SK-N-SH (cell line): ENCODE data around the gene IGDCC3. TPM values are rescaled to one million over a fixed set of nuclear protein-coding genes. Genes with fewer than 3 reads are reported as not detected.

Experiments used
- CTCF ChIA-PET: fragments of 300-600, 350-600 bp; formaldehyde crosslinking; extraction: SDS; loops from one replicate; lab custom pipeline; 2021; lab: Yijun Ruan, JAX
- POLR2A ChIA-PET: fragments of 350-600 bp; sonication (Branson Sonifier 250); formaldehyde crosslinking; extraction: SDS; loops from one replicate; lab custom pipeline; 2020; ENCODE audit warnings: antibody characterized with exemption, inconsistent platforms; lab: Yijun Ruan, JAX
- DNase-seq: peaks from one replicate; pipeline ENCODE4 v3.0.0; 2012
- H2AFZ ChIP-seq: fragments of 200-600 bp; sonication (generic); 2 replicates; pipeline ENCODE4 v1.8.1; 2016; ENCODE audit warnings: antibody characterized with exemption, mild to moderate bottlenecking, low read depth
- H3F3A ChIP-seq: fragments of 200-600 bp; sonication (generic); replicated peaks from 2 replicates; pipeline ENCODE3; 2016; ENCODE audit warnings: antibody characterized with exemption, mild to moderate bottlenecking; ENCODE audit not compliant: insufficient read depth
- H3K27ac ChIP-seq, 2 experiments: fragments of 200-500 bp in 1 of 2; fragments of 200-600 bp in 1 of 2; sonication (Bioruptor generic) in 1 of 2; sonication (generic), shearing (Covaris generic) in 1 of 2; 2 replicates each; pipeline versions ENCODE4 v1.5.1 to v1.6.1; 2014 to 2016; ENCODE audit warnings: low read depth in 2 of 2, inconsistent platforms in 1 of 2, low read length in 1 of 2, mild to moderate bottlenecking in 1 of 2, mixed read lengths in 1 of 2
- H3K27me3 ChIP-seq: fragments of 200-600 bp; sonication (generic), shearing (Covaris generic); 2 replicates; pipeline ENCODE4 v1.6.1; 2016; ENCODE audit warnings: mixed run types; ENCODE audit not compliant: insufficient read depth
- H3K36me3 ChIP-seq, 2 experiments: fragments of 200-500 bp in 1 of 2; fragments of 200-600 bp in 1 of 2; sonication (Bioruptor generic) in 1 of 2; sonication (generic) in 1 of 2; replicated peaks in 1 of 2; 2 replicates each; pipeline versions ENCODE3 to v1.5.1; 2014 to 2016; ENCODE audit warnings: low read length in 1 of 2, mild to moderate bottlenecking in 1 of 2; ENCODE audit not compliant: insufficient read depth in 2 of 2, control insufficient read depth in 1 of 2
- H3K4me1 ChIP-seq, 2 experiments: fragments of 200-500 bp in 1 of 2; fragments of 200-600 bp in 1 of 2; sonication (Bioruptor generic) in 1 of 2; sonication (generic), shearing (Covaris generic) in 1 of 2; 2 replicates each; pipeline versions ENCODE4 v1.5.1 to v1.6.1; 2014 to 2016; ENCODE audit warnings: low read depth in 1 of 2, low read length in 1 of 2, mixed run types in 1 of 2; ENCODE audit not compliant: insufficient read depth in 2 of 2, control insufficient read depth in 1 of 2
- H3K4me2 ChIP-seq: fragments of 200-600 bp; sonication (generic), shearing (Covaris generic); 2 replicates; pipeline ENCODE4 v1.6.1; 2017; ENCODE audit warnings: mixed run types
- H3K4me3 ChIP-seq, 2 experiments: fragments of 200-500 bp in 1 of 2; fragments of 200-600 bp in 1 of 2; sonication (Bioruptor generic) in 1 of 2; sonication (generic), shearing (Covaris generic) in 1 of 2; 2 replicates each; pipeline versions ENCODE4 v1.5.1 to v1.8.1; 2014 to 2016; ENCODE audit warnings: low read depth in 2 of 2, inconsistent platforms in 1 of 2, low read length in 1 of 2, mild to moderate bottlenecking in 1 of 2, mixed read lengths in 1 of 2, moderate library complexity in 1 of 2
- H3K79me2 ChIP-seq: fragments of 200-600 bp; sonication (generic); 2 replicates; pipeline ENCODE4 v1.8.1; 2017; ENCODE audit warnings: mild to moderate bottlenecking; ENCODE audit not compliant: insufficient read depth
- H3K9ac ChIP-seq: fragments of 200-600 bp; sonication (generic); 2 replicates; pipeline ENCODE4 v1.6.1; 2017; ENCODE audit warnings: mixed run types
- H3K9me2 ChIP-seq: fragments of 200-600 bp; sonication (generic); 2 replicates; pipeline ENCODE4 v1.6.1; 2017; ENCODE audit warnings: mixed run types
- H3K9me3 ChIP-seq: fragments of 200-600 bp; sonication (generic); 2 replicates; pipeline ENCODE4 v1.6.1; 2017; ENCODE audit warnings: mixed run types, mild to moderate bottlenecking, moderate library complexity
- H4K20me1 ChIP-seq: fragments of 200-600 bp; sonication (generic); 2 replicates; pipeline ENCODE4 v1.6.1; 2017; ENCODE audit warnings: mild to moderate bottlenecking, mixed run types; ENCODE audit not compliant: insufficient read depth
- CTCF ChIP-seq: fragments of 200-600 bp; sonication (generic); IDR thresholded peaks from 2 replicates; pipeline ENCODE4 v1.6.1; 2017; ENCODE audit warnings: antibody characterized with exemption, mild to moderate bottlenecking, moderate library complexity
- EZH2phosphoT487 ChIP-seq: fragments of 200-600 bp; sonication (generic); IDR thresholded peaks from 2 replicates; pipeline ENCODE4 v1.6.1; 2017; ENCODE audit warnings: low read depth, mixed run types, mild to moderate bottlenecking, antibody characterized with exemption, moderate library complexity, borderline replicate concordance
- IRF3 ChIP-seq: fragments of 150-350 bp; IDR thresholded peaks from 2 replicates; pipeline ENCODE4 v1.6.1; 2016; ENCODE audit warnings: mild to moderate bottlenecking, low read depth, low read length
- JUND ChIP-seq: IDR thresholded peaks from 2 replicates; pipeline ENCODE4 v1.4.0; 2012
- MAX ChIP-seq: IDR thresholded peaks from 2 replicates; pipeline ENCODE4 v1.4.0; 2012; ENCODE audit warnings: low read depth
- NRF1 ChIP-seq: IDR thresholded peaks from 2 replicates; pipeline ENCODE4 v1.6.1; 2012; ENCODE audit warnings: low read depth, mild to moderate bottlenecking, low read length
- PBX3 ChIP-seq: IDR thresholded peaks from 2 replicates; pipeline ENCODE4; 2012
- RCOR1 ChIP-seq: fragments of 150-350 bp; IDR thresholded peaks from 2 replicates; pipeline ENCODE4 v1.6.1; 2017; ENCODE audit warnings: antibody characterized with exemption, low read length
- REST ChIP-seq: IDR thresholded peaks from 2 replicates; pipeline ENCODE4 v1.6.1; 2012; ENCODE audit warnings: mild to moderate bottlenecking, low read depth, low read length, moderate library complexity
- RFX5 ChIP-seq: IDR thresholded peaks from 2 replicates; pipeline ENCODE4 v1.6.1; 2012; ENCODE audit warnings: mild to moderate bottlenecking, improper control_type of control experiment, low read length
- SMC3 ChIP-seq: IDR thresholded peaks from 2 replicates; pipeline ENCODE4 v1.6.1; 2012; ENCODE audit warnings: low read depth, low read length, improper control_type of control experiment
- TCF12 ChIP-seq: IDR thresholded peaks from 2 replicates; pipeline ENCODE4 v1.4.0; 2012
- USF1 ChIP-seq: IDR thresholded peaks from 2 replicates; pipeline ENCODE4 v1.4.0; 2012; ENCODE audit warnings: low read depth, borderline replicate concordance
- USF2 ChIP-seq: fragments of 150-350 bp; IDR thresholded peaks from 2 replicates; pipeline ENCODE4 v1.6.1; 2017; ENCODE audit warnings: antibody characterized with exemption, low read length, low read depth, borderline replicate concordance
- YY1 ChIP-seq: IDR thresholded peaks from 2 replicates; pipeline ENCODE4 v1.4.0; 2012; ENCODE audit warnings: low read depth, mild to moderate bottlenecking
- WGBS: methylation state at CpG from one replicate; pipeline ENCODE4 v1.1.6; 2017; ENCODE audit warnings: low lambda C conversion rate; 5-methylcytosine and 5-hydroxymethylcytosine counted together
- polyA plus RNA-seq, 3 experiments: library from polyadenylated mRNA; depleted of rRNA; stranded (reverse); fragments of >200 nt; gene quantifications; 2 replicates each; pipeline ENCODE4 v1.2.3, GENCODE V29; 2012

The IGDCC3 gene
- polyA plus RNA-seq (2012; rRNA removed), result 0.37 and 0.43 TPM in 2 replicates
- polyA plus RNA-seq (2012; cell fraction: cytosol; rRNA removed), result 0.22 and 0.23 TPM in 2 replicates
- 1.2 TPM in 2 replicates for polyA plus RNA-seq (2012; cell fraction: nucleus; rRNA removed)

- DNase-seq, result peak; percentile 85
- Histone ChIP-seq H3K4me2 (peak within 1 kb of the TSS; percentile 91), H3K27me3 (peaks cover 45% of the 10 kb centered on the region), H3K27ac (no peak within 1 kb of the TSS), H3K9me2 (no peaks in the 10 kb centered on the region), H3F3A (peaks cover 13% of the 10 kb centered on the region), H3K36me3 (no peaks in the 10 kb centered on the region), H3K79me2 (no peaks in the 10 kb centered on the region), H3K4me1 (peaks cover 0 to 32% of the 10 kb centered on the region in 2 experiments; a peak in 1 of 4 replicates), H2AFZ (no peak within 1 kb of the TSS; the same call in 1 of the 2 replicates), H3K9me3 (no peaks in the 10 kb centered on the region), H3K9ac (no peak within 1 kb of the TSS), H3K4me3 (peak within 1 kb of the TSS; percentile 55 to 62), H4K20me1 (no peaks in the 10 kb centered on the region)
- TF ChIP-seq YY1 (no peak), USF1 (no peak), MAX (no peak), PBX3 (no peak), TCF12 (no peak), CTCF (no peak), JUND (no peak), REST (no peak), NRF1 (no peak), SMC3 (no peak), RFX5 (no peak), RCOR1 (no peak), EZH2phosphoT487 (no peak), IRF3 (no peak), USF2 (no peak)
- 4% methylated on average over 23 of the region's 42 CpGs for WGBS
- CTCF ChIA-PET, result interaction anchor here (0.8 to 37.1 kb wide), 6 partner anchors 11 to 55 kb away, joined by 3 to 969 read pairs (median 4); no protein-coding TSS in a partner anchor
- POLR2A ChIA-PET, result no interaction called here
Observed at GRCh38 chr15:65377976-65378366, at the start of gene IGDCC3. IGDCC3 (minus strand) TSS chr15:65378002; CDS start chr15:65377788, 214 bp downstream.
